Thyroid gland (tissue), 4 donors: ENCODE results near the gene AKAP6.

Experiments used
- CTCF ChIP-seq, 6 experiments: fragments of 200-600 bp in 3 of 6; fragments of 450-650 bp in 3 of 6; sonication (generic) in 3 of 6; IDR thresholded peaks; one replicate each; pipeline ENCODE4 v1.5.1; 2016 to 2019; ENCODE audit warnings: antibody characterized with exemption in 6 of 6, mild to moderate bottlenecking in 2 of 6, inconsistent platforms in 1 of 6, moderate library complexity in 1 of 6
- POLR2A ChIP-seq, 2 donors: fragments of 450-650 bp; IDR thresholded peaks; one replicate each; pipeline ENCODE4 v1.6.1; 2017; ENCODE audit warnings: antibody characterized with exemption in 2 of 2, mild to moderate bottlenecking in 2 of 2, moderate library complexity in 1 of 2

GRCh38 chr14:32458720-32459119 lies 129.6 kb downstream of the AKAP6 start:
- TF ChIP-seq CTCF (IDR thresholded peaks at IDR 0.05) (no peak), POLR2A (IDR thresholded peaks at IDR 0.05) (no peak)
